Fibroblast of pulmonary artery (primary cell): Measurements from ENCODE around the gene NUP188.
"Not testable (repeated sequence)": the region's sequence is repeated elsewhere in the genome, so short reads cannot be mapped to it uniquely, and the experiment has no call there.

ENCODE experiments used
- DNase-seq: peaks from one replicate; pipeline ENCODE4 v3.0.0-alpha.2; 2010; ENCODE audit warnings: low read depth
- H3K4me3 ChIP-seq: replicated peaks from 2 replicates; pipeline ENCODE4 v1.5.1; 2011; ENCODE audit warnings: low read depth, mild to moderate bottlenecking, control low read depth, low read length, moderate library complexity
- CTCF ChIP-seq: IDR thresholded peaks from 2 replicates; pipeline ENCODE4 v1.5.1; 2011; ENCODE audit warnings: mild to moderate bottlenecking, control low read depth, low read length, inconsistent platforms; ENCODE audit errors: missing control alignments

NUP188 gene

DNA sequence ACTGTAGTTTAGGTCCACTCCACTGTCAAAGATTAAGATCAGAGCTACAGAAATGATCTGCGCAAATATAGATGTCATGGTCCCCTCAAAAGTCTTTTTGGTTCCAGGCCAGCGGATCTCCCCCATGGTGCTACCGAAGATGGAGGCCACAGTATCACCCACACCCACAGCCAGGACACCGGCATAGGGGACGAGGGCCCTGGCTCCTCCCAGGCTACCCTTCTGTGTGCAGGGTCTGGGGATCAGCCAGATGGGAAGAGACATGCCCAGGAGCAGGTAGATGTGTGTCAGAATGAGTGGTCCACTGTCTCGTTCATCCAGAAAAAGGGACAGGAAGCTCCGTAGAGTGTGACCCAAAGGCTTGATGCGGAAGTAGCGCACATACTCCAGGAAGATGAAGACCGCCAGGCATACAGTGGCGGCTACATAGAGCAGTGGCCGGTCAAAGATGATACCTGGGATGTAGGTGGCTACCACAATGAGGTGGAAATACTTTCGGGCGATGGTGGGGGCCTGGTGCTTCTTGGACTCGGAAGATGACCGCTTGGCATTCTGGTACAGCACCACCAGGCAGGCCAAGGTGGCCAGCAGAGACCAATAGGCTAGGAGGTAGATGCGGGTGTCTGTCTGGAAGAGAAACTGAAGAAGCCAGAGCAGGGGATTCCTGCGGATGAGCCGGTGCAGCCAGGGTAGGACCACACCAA is 1.5 kb upstream of the NUP188 start:
- no peak for DNase-seq
- H3K4me3 ChIP-seq, result no peak overlapping the region
- TF ChIP-seq CTCF, result no peak

DNA sequence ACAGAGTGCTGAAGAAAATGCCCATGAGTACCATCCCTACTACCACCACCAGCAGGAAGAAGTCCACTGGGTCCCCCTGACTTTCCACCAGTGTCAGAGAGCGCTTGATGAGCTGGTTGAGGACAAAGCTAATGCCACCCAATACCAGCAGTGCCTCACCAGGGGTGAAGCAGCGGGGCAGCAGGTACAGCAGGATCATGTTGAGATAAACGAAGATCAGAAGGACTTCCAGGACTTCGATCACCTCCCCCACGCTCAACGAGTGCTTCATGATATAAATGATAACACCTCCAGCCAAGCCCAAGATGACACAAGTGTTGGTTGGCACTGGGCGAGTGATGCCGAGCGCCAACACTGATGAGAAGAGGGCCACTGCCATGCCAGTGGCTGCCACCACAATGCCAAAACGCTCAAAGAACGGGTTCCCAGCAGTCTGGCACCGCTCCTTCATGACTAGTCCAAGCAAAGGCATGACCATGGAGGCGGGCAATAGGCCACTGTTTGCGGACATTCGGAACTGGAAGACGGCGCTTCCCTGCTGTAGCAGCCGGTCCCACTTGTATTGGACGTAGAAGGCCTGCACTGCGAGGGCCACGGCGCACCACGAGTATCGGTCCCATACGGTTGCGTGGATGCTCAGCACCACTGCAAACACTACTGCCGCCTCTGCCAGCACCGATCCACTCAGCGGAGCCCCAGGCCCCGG is 775 bp upstream of the NUP188 start:
- peak overlapping the region; percentile 93 for H3K4me3 ChIP-seq
- no peak for TF ChIP-seq CTCF
- DNase-seq, result peak; percentile 30

- no peak for DNase-seq
- no peak for TF ChIP-seq CTCF
- H3K4me3 ChIP-seq, result peak overlapping the region; percentile 93
Observed at GRCh38 chr9:128947277-128947526, 297 bp upstream of the NUP188 start.

- H3K4me3 ChIP-seq, DNase-seq: not testable (repeated sequence)
Observed at GRCh38 chr9:128961403-128961802, 13.9 kb downstream of the NUP188 start.

- no peak for DNase-seq
- TF ChIP-seq CTCF, result no peak
- H3K4me3 ChIP-seq, result no peak overlapping the region
Observed at GRCh38 chr9:128969491-128969890, 22.0 kb downstream of the NUP188 start.

DNA sequence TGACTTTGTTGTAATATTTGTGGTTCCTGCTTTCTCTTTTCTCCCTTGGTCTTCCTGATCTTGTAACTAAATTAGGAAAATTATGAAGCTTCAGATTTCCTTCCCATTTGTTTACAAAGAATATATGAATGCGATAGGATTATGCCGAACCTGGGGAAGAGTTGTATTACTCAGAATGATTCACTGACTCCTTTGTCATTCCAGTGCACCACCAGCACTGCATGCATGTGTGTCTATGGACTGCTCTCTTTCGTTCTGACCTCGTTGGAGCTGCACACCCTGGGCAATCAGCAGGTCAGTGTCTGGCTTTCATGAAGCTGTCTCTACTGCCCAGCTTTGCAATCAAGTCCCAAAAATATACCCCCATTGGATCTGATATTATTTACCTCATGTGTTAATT is 25.5 kb downstream of the NUP188 start:
- TF ChIP-seq CTCF, result no peak
- no peak overlapping the region for H3K4me3 ChIP-seq
- DNase-seq, result peak; percentile 55

DNA sequence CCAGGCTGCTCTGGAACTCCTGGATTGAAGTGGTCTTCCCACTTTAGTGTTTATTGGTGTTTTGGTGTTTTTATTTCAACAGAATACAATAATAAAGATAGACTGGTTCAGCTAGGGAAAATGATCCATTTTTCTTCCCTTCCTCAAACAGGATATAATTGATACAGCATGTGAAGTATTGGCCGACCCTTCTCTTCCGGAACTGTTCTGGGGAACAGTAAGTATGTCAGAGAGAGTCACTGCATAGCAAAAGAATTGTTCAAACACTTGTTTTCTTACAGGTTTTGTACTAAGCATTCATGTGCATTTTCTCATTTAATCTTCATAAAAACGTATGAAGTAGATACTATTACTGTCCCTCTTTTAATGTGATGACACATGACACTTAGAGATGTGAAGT is 31.6 kb downstream of the NUP188 start:
- no peak overlapping the region for H3K4me3 ChIP-seq
- no peak for DNase-seq
- no peak for TF ChIP-seq CTCF
